Nephron progenitor cell (in vitro differentiated cells): ENCODE data around the gene RBBP9.

ENCODE experiments used
- DNase-seq: peaks from one replicate; pipeline ENCODE4 v3.0.0; 2021
- H3K27ac Mint-ChIP-seq: 2 replicates; pipeline ENCODE4 v1.8.0; 2021; ENCODE audit warnings: mild to moderate bottlenecking, moderate library complexity, mixed read lengths
- H3K27me3 Mint-ChIP-seq: 2 replicates; pipeline ENCODE4 v1.8.0; 2021; ENCODE audit warnings: mild to moderate bottlenecking, low read depth, mixed read lengths; ENCODE audit not compliant: poor library complexity
- H3K36me3 Mint-ChIP-seq: 2 replicates; pipeline ENCODE4 v1.8.0; 2021; ENCODE audit warnings: low read depth, mixed read lengths
- H3K4me1 Mint-ChIP-seq: 2 replicates; pipeline ENCODE4 v1.8.0; 2021; ENCODE audit warnings: mixed read lengths
- H3K4me3 Mint-ChIP-seq: 2 replicates; pipeline ENCODE4 v1.8.0; 2021; ENCODE audit warnings: mild to moderate bottlenecking, moderate library complexity, mixed read lengths
- H3K9me3 Mint-ChIP-seq: 2 replicates; pipeline ENCODE4 v1.8.0; 2021; ENCODE audit warnings: mild to moderate bottlenecking, moderate library complexity, mixed read lengths
- TF ChIP-seq, protein P1 (sequence below): fragments of 200-600 bp; sonication (generic); IDR thresholded peaks from 2 replicates; pipeline ENCODE4 v1.5.0; 2021; ENCODE audit warnings: antibody characterized with exemption

The RBBP9 gene

DNA sequence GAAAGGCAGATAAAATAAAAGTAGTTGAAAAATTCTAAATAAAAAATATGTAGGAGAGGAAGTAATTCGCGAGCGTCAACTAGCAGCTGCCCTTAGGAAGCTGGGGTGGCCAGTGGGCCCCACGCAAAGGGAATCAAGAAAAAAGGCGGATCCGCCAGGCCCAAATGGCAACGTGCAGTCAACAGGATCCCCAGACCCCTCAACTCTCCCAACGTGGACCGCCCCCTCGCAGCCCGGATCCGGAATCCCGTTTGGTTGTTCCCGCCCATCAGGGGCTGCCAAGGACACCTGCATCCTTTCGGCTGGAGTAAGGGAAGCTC is 30.5 kb downstream of the RBBP9 start:
- H3K4me1 Mint-ChIP-seq, result peaks cover 39% of the 10 kb centered on the region
- TF ChIP-seq, protein P1, sequence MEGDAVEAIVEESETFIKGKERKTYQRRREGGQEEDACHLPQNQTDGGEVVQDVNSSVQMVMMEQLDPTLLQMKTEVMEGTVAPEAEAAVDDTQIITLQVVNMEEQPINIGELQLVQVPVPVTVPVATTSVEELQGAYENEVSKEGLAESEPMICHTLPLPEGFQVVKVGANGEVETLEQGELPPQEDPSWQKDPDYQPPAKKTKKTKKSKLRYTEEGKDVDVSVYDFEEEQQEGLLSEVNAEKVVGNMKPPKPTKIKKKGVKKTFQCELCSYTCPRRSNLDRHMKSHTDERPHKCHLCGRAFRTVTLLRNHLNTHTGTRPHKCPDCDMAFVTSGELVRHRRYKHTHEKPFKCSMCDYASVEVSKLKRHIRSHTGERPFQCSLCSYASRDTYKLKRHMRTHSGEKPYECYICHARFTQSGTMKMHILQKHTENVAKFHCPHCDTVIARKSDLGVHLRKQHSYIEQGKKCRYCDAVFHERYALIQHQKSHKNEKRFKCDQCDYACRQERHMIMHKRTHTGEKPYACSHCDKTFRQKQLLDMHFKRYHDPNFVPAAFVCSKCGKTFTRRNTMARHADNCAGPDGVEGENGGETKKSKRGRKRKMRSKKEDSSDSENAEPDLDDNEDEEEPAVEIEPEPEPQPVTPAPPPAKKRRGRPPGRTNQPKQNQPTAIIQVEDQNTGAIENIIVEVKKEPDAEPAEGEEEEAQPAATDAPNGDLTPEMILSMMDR, result no peak
- no peaks in the 10 kb centered on the region for H3K36me3 Mint-ChIP-seq
- peak overlapping the region; percentile 97 for H3K4me3 Mint-ChIP-seq
- H3K9me3 Mint-ChIP-seq, result no peaks in the 10 kb centered on the region
- no peak for DNase-seq
- H3K27me3 Mint-ChIP-seq, result peaks cover 7% of the 10 kb centered on the region
- peak overlapping the region; percentile 100 for H3K27ac Mint-ChIP-seq

DNA sequence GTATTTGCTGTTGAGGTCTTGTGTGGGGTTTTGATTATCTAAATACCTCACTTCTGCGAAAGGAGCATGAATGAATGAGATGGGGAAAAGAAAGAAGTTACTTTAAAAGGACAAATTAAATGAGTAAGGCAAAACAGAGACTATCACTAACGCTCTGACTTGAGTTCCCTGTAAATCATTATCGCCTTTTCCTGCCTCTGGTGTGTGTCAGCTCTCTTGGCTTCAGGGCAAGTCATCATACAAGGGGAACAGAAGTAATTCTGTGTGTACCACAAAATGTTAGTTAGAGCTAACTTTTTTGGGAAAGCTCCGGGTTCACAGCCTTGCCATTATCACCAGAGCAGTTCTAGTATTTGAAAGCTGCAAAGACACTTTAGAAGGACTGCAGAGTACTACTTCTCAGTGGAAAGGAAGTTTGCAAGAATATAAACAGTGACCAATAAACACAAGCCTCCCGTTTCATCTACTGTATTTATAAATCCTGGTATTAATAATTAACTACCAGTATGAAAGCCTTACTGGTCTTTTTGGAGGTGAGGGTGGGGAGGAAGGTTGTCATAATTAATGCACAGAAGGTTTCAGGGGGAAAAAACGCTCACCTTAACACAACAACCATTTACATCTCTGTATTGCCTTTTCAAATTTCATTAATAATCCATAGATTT is 31.4 kb downstream of the RBBP9 start:
- Mint-ChIP-seq H3K36me3 (no peaks in the 10 kb centered on the region), H3K9me3 (no peaks in the 10 kb centered on the region), H3K4me1 (peaks cover 39% of the 10 kb centered on the region), H3K27me3 (peaks cover 7% of the 10 kb centered on the region), H3K4me3 (peak overlapping the region; percentile 97), H3K27ac (no peak overlapping the region)
- TF ChIP-seq, protein P1, result no peak
- DNase-seq, result no peak

DNA sequence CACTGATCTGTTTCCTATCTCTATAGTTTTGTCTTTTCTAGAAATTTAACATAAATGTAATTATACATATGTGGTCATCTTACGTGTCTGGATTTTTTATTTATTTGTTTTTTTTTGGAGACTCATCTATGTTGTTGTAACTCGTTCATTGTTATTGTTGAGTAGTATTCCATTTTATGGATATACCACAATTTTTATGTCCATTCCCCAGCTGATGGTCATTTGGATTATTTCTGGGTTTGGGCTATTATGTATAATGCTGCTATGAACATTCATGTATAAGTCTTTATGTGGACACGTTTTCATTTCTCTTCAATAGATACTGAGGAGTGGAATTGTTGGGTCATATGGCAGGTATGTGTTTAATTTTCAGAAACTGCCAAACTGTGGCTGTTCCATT is 40.4 kb downstream of the RBBP9 start:
- no peak for DNase-seq
- Mint-ChIP-seq H3K9me3 (peaks cover 16% of the 10 kb centered on the region), H3K27ac (no peak overlapping the region), H3K4me1 (no peaks in the 10 kb centered on the region), H3K36me3 (peaks cover 31% of the 10 kb centered on the region), H3K27me3 (no peaks in the 10 kb centered on the region), H3K4me3 (no peak overlapping the region)
- TF ChIP-seq, protein P1, result no peak

DNA sequence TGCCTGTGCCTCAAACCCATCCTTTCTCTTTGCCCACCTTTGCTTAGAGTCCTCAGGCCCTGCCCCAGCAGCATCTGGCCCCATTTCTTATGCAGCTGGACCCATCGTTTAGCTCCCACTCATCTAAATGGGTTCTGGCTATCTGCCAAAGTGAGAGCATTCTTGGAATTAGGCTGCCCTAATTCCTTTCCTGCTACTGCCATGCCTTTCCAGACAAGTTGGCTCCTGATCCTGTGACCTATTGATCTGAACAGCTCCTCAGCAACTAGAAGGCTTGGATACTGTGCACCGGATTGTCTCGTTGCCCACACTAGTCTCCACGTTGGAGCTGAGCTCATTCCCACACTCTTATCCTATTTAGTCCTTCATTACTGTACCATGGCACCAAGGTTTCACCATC is 53.1 kb downstream of the RBBP9 start:
- peaks cover 5% of the 10 kb centered on the region for H3K27me3 Mint-ChIP-seq
- no peaks in the 10 kb centered on the region for H3K9me3 Mint-ChIP-seq
- TF ChIP-seq, protein P1, result no peak
- DNase-seq, result no peak
- peak overlapping the region; percentile 15 for H3K27ac Mint-ChIP-seq
- H3K4me3 Mint-ChIP-seq, result no peak overlapping the region
- H3K36me3 Mint-ChIP-seq, result no peaks in the 10 kb centered on the region
- H3K4me1 Mint-ChIP-seq, result no peaks in the 10 kb centered on the region

DNA sequence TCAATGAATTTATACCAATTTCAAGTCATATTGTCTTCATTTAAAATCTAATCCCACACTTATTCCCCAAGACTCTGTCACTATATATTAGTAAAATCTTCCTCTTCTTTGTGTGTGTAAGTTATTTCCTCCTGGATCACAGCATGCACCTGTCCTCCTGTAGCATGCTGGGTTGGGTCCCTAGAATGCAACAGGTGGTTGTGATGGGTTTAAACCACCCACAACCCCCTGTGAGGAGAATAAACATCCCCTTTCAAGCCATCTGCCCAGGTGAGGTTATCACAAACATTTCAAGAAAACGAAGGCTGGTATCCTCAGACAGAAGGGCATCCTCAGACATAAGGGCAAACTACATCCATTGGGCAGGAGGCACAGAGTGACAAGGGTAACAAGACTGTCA is 56.6 kb downstream of the RBBP9 start:
- Mint-ChIP-seq H3K4me3 (no peak overlapping the region), H3K36me3 (no peaks in the 10 kb centered on the region), H3K27me3 (peaks cover 5% of the 10 kb centered on the region), H3K4me1 (no peaks in the 10 kb centered on the region), H3K9me3 (no peaks in the 10 kb centered on the region), H3K27ac (no peak overlapping the region)
- TF ChIP-seq, protein P1, result no peak
- DNase-seq, result no peak

DNA sequence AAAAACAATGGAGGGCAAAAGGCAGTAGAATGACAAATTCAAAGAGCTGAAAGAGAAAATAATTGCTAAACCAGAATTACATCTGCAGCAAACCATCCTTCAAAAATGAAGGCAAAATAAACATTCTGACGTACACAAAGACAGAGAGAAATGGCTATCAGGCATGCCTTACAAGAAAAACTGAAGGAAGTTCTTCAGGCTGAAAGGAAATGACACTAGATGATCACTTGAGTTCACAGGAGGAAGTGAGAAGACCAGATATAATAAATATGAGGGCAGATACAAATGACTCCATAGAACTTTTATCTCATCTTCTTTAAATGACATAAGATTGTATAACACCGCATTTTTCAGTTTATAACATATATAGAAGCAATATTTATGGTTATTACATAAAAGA is 60.2 kb downstream of the RBBP9 start:
- H3K27me3 Mint-ChIP-seq, result peaks cover 3% of the 10 kb centered on the region
- H3K27ac Mint-ChIP-seq, result no peak overlapping the region
- H3K4me1 Mint-ChIP-seq, result no peaks in the 10 kb centered on the region
- H3K4me3 Mint-ChIP-seq, result no peak overlapping the region
- TF ChIP-seq, protein P1, result no peak
- H3K36me3 Mint-ChIP-seq, result peaks cover 10% of the 10 kb centered on the region
- no peak for DNase-seq
- no peaks in the 10 kb centered on the region for H3K9me3 Mint-ChIP-seq
